RWPE2 (cell line): ENCODE results near the gene TBC1D4.
A peak's percentile ranks its signal among the peaks of the same experiment; 100 is the strongest.

Source experiments
- ATAC-seq: fragments of 200-7000 bp; cut with Tn5 transposase; 3 replicates; pipeline ENCODE4 v1.9.1; 2021; ENCODE audit warnings: low read depth
- DNase-seq: peaks from one replicate; pipeline ENCODE4 v3.0.0-alpha.2; 2020; ENCODE audit warnings: low spot score
- H3K27ac ChIP-seq: fragments of 450-650 bp; 2 replicates; pipeline ENCODE4 v1.5.1; 2017; ENCODE audit warnings: mild to moderate bottlenecking; ENCODE audit not compliant: poor library complexity, severe bottlenecking
- H3K27me3 ChIP-seq: fragments of 250-450 bp; sonication (Bioruptor Pico); 2 replicates; pipeline ENCODE4 v1.5.1; 2021; ENCODE audit warnings: mild to moderate bottlenecking, moderate library complexity; ENCODE audit not compliant: insufficient read depth, poor library complexity, severe bottlenecking
- H3K36me3 ChIP-seq: fragments of 250-450 bp; sonication (Bioruptor Pico); 2 replicates; pipeline ENCODE4 v1.5.1; 2020; ENCODE audit warnings: low read depth, mild to moderate bottlenecking, moderate library complexity
- H3K4me1 ChIP-seq: fragments of 250-450 bp; sonication (Bioruptor Pico); 2 replicates; pipeline ENCODE4 v1.5.1; 2021; ENCODE audit warnings: mild to moderate bottlenecking, moderate library complexity; ENCODE audit not compliant: insufficient read depth, poor library complexity, severe bottlenecking
- H3K4me3 ChIP-seq: fragments of 250-450 bp; sonication (Bioruptor Pico); 2 replicates; pipeline ENCODE4 v1.5.1; 2021; ENCODE audit warnings: mild to moderate bottlenecking, moderate library complexity; ENCODE audit not compliant: severe bottlenecking
- H3K9me3 ChIP-seq: fragments of 250-450 bp; sonication (Bioruptor Pico); 2 replicates; pipeline ENCODE4 v1.5.1; 2021; ENCODE audit warnings: mild to moderate bottlenecking, moderate library complexity; ENCODE audit not compliant: severe bottlenecking
- CTCF ChIP-seq: fragments of 450-650 bp; IDR thresholded peaks from one replicate; pipeline ENCODE4 v1.5.1; 2017; ENCODE audit warnings: mild to moderate bottlenecking, moderate library complexity; ENCODE audit not compliant: poor library complexity, severe bottlenecking

TBC1D4 gene

GRCh38 chr13:75372517-75372916, 109.5 kb downstream of the TBC1D4 start:
- H3K4me1 ChIP-seq, result peaks cover 8% of the 10 kb centered on the region
- H3K27ac ChIP-seq, result no peak overlapping the region
- peak; percentile 84 for TF ChIP-seq CTCF

GRCh38 chr13:75371203-75371602, 110.8 kb downstream of the TBC1D4 start:
- no peaks in the 10 kb centered on the region for H3K36me3 ChIP-seq
- DNase-seq (no peak), ATAC-seq (no peak)
- peaks cover 18% of the 10 kb centered on the region for H3K4me1 ChIP-seq
- no peak for TF ChIP-seq CTCF
- no peak overlapping the region for H3K4me3 ChIP-seq
- no peaks in the 10 kb centered on the region for H3K9me3 ChIP-seq
- no peak overlapping the region for H3K27ac ChIP-seq
- no peaks in the 10 kb centered on the region for H3K27me3 ChIP-seq

More at GRCh38 chr13:75372517-75372916, 109.5 kb downstream of the TBC1D4 start:
- no peak overlapping the region for H3K4me3 ChIP-seq
- ATAC-seq, result 0 out of 3 replicates have a peak, but pooled peaks have one; percentile 49
- no peak for DNase-seq
- no peaks in the 10 kb centered on the region for H3K27me3 ChIP-seq
- no peaks in the 10 kb centered on the region for H3K36me3 ChIP-seq
- H3K9me3 ChIP-seq, result no peaks in the 10 kb centered on the region

- ATAC-seq, result no peak
- no peaks in the 10 kb centered on the region for H3K27me3 ChIP-seq
- H3K36me3 ChIP-seq, result no peaks in the 10 kb centered on the region
- no peak overlapping the region for H3K27ac ChIP-seq
- DNase-seq, result no peak
- TF ChIP-seq CTCF, result no peak
- peaks cover 22% of the 10 kb centered on the region for H3K4me1 ChIP-seq
- H3K4me3 ChIP-seq, result no peak overlapping the region
- no peaks in the 10 kb centered on the region for H3K9me3 ChIP-seq
Measured at GRCh38 chr13:75370774-75371173, 111.2 kb downstream of the TBC1D4 start.

GRCh38 chr13:75369981-75370380, 112.0 kb downstream of the TBC1D4 start:
- no peak for DNase-seq
- TF ChIP-seq CTCF, result no peak
- Histone ChIP-seq H3K9me3 (no peaks in the 10 kb centered on the region), H3K27me3 (no peaks in the 10 kb centered on the region), H3K27ac (no peak overlapping the region), H3K4me1 (peaks cover 29% of the 10 kb centered on the region), H3K4me3 (no peak overlapping the region), H3K36me3 (no peaks in the 10 kb centered on the region)
- ATAC-seq, result no peak

- no peak for DNase-seq
- H3K4me3 ChIP-seq, result no peak overlapping the region
Measured at GRCh38 chr13:75368167-75368566, 113.8 kb downstream of the TBC1D4 start.

More at GRCh38 chr13:75368167-75368566, 113.8 kb downstream of the TBC1D4 start:
- Histone ChIP-seq H3K27me3 (no peaks in the 10 kb centered on the region), H3K9me3 (no peaks in the 10 kb centered on the region), H3K36me3 (no peaks in the 10 kb centered on the region), H3K4me1 (peaks cover 39% of the 10 kb centered on the region), H3K27ac (peak overlapping the region; percentile 8)
- ATAC-seq, result 0 out of 3 replicates have a peak, but pooled peaks have one; percentile 24
- no peak for TF ChIP-seq CTCF
